Hepatocyte (in vitro differentiated cells): Measurements from ENCODE around the gene DCAF15. TPM values are rescaled to one million over a fixed set of nuclear protein-coding genes. Genes with fewer than 3 reads are reported as not detected.

Source experiments
- DNase-seq: peaks from one replicate; pipeline ENCODE4 v3.0.0-alpha.2; 2016; ENCODE audit warnings: low spot score
- H2AFZ ChIP-seq: fragments of 200-600 bp; sonication (generic); 2 replicates; pipeline ENCODE4 v1.6.0; 2016; ENCODE audit warnings: antibody characterized with exemption, mild to moderate bottlenecking
- H3K27ac ChIP-seq: fragments of 200-600 bp; sonication (generic); 2 replicates; pipeline ENCODE4 v1.5.1; 2016; ENCODE audit warnings: mild to moderate bottlenecking
- H3K27me3 ChIP-seq: fragments of 200-600 bp; sonication (generic); 2 replicates; pipeline ENCODE4 v1.6.1; 2016
- H3K36me3 ChIP-seq: fragments of 200-600 bp; sonication (generic); replicated peaks from 2 replicates; pipeline ENCODE4 v1.5.1; 2016; ENCODE audit warnings: low read depth; ENCODE audit not compliant: insufficient read depth
- H3K4me1 ChIP-seq: fragments of 200-600 bp; sonication (generic); 2 replicates; pipeline ENCODE4 v1.5.1; 2016; ENCODE audit warnings: mild to moderate bottlenecking, moderate library complexity; ENCODE audit not compliant: insufficient read depth
- H3K4me2 ChIP-seq: fragments of 200-600 bp; sonication (generic); 2 replicates; pipeline ENCODE4 v1.6.0; 2016
- H3K4me3 ChIP-seq: fragments of 200-600 bp; sonication (generic); 2 replicates; pipeline ENCODE4 v1.5.1; 2016; ENCODE audit warnings: mild to moderate bottlenecking
- H3K79me2 ChIP-seq: fragments of 200-600 bp; sonication (generic); 2 replicates; pipeline ENCODE4 v1.6.0; 2017; ENCODE audit warnings: mild to moderate bottlenecking
- H3K9me2 ChIP-seq: fragments of 200-600 bp; sonication (generic); replicated peaks from 2 replicates; pipeline ENCODE4 v1.6.0; 2017; ENCODE audit warnings: mild to moderate bottlenecking; ENCODE audit not compliant: insufficient read depth
- H3K9me3 ChIP-seq: fragments of 200-600 bp; sonication (generic); 2 replicates; pipeline ENCODE4 v1.5.1; 2016; ENCODE audit warnings: low read depth, mild to moderate bottlenecking
- H4K20me1 ChIP-seq: fragments of 200-600 bp; sonication (generic); 2 replicates; pipeline ENCODE4 v1.6.0; 2016; ENCODE audit warnings: mild to moderate bottlenecking; ENCODE audit not compliant: insufficient read depth, poor library complexity, severe bottlenecking
- EZH2 ChIP-seq: fragments of 200-600 bp; sonication (generic); IDR thresholded peaks from 2 replicates; pipeline ENCODE4 v1.6.1; 2016; ENCODE audit warnings: antibody characterized with exemption, mild to moderate bottlenecking, borderline replicate concordance
- EZH2phosphoT487 ChIP-seq: fragments of 200-600 bp; sonication (generic); IDR thresholded peaks from one replicate; pipeline ENCODE4 v1.6.1; 2018; ENCODE audit warnings: antibody characterized with exemption, mild to moderate bottlenecking, low read depth, moderate library complexity; ENCODE audit not compliant: unreplicated experiment, severe bottlenecking
- WGBS: methylation state at CpG from one replicate; pipeline ENCODE4 v1.1.6; 2016; ENCODE audit warnings: low lambda C conversion rate; ENCODE audit errors: missing lambda C conversion rate; 5-methylcytosine and 5-hydroxymethylcytosine counted together
- polyA plus RNA-seq: library from polyadenylated mRNA; unstranded; fragments of >200 nt; fragmentation: Nextera tagmentation; extraction: Ambion mirVana; gene quantifications from 2 replicates; pipeline ENCODE4 v1.2.1, GENCODE V29; 2016
- total RNA-seq: library from RNA; depleted of rRNA; stranded (reverse); fragments of >200 nt; gene quantifications from 2 replicates; pipeline ENCODE4 v1.2.3, GENCODE V29; 2014
- TF ChIP-seq, protein P1 (sequence below): fragments of 200-600 bp; sonication (generic); IDR thresholded peaks from 2 replicates; pipeline ENCODE4 v1.5.1; 2016; ENCODE audit warnings: antibody characterized with exemption, mild to moderate bottlenecking; ENCODE audit not compliant: poor library complexity

The DCAF15 gene
- total and polyA plus RNA-seq, 2 experiments from 2014 or later = 13.4 to 16.4 TPM

DNA sequence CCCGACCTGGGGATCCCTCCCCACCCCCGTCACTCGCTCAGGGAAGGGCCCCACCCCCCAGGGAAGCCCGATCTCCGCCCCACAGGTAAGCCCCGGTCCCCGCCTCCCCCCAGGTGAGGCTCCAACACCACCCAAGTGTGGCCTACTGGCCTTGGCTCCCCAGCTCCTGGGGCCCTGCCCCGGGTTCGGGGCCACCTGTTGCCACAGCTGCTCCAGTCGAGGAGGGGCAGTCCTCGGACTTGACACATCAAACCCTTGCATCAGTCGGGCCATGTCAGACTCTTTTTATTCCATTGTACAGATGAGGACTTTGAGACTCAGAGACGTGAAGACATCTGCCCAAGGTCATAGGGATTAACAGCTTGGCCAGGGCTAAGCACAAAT, 45.8 kb upstream of the DCAF15 start:
- Histone ChIP-seq H3K9me2 (no peaks in the 10 kb centered on the region), H3K9me3 (no peaks in the 10 kb centered on the region), H3K27ac (peak overlapping the region; percentile 81), H3K4me1 (peaks cover 8% of the 10 kb centered on the region), H2AFZ (peak overlapping the region; percentile 80), H4K20me1 (no peaks in the 10 kb centered on the region), H3K36me3 (no peaks in the 10 kb centered on the region), H3K27me3 (no peaks in the 10 kb centered on the region), H3K4me2 (peak overlapping the region; percentile 91), H3K79me2 (peaks cover 14% of the 10 kb centered on the region), H3K4me3 (peak overlapping the region; percentile 69)
- DNase-seq = peak; percentile 55
- WGBS = 16% methylated on average over 6 of the region's 13 CpGs
- no peak for TF ChIP-seq EZH2phosphoT487
- TF ChIP-seq EZH2 = no peak
- TF ChIP-seq, protein P1, sequence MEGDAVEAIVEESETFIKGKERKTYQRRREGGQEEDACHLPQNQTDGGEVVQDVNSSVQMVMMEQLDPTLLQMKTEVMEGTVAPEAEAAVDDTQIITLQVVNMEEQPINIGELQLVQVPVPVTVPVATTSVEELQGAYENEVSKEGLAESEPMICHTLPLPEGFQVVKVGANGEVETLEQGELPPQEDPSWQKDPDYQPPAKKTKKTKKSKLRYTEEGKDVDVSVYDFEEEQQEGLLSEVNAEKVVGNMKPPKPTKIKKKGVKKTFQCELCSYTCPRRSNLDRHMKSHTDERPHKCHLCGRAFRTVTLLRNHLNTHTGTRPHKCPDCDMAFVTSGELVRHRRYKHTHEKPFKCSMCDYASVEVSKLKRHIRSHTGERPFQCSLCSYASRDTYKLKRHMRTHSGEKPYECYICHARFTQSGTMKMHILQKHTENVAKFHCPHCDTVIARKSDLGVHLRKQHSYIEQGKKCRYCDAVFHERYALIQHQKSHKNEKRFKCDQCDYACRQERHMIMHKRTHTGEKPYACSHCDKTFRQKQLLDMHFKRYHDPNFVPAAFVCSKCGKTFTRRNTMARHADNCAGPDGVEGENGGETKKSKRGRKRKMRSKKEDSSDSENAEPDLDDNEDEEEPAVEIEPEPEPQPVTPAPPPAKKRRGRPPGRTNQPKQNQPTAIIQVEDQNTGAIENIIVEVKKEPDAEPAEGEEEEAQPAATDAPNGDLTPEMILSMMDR = no peak

DNA sequence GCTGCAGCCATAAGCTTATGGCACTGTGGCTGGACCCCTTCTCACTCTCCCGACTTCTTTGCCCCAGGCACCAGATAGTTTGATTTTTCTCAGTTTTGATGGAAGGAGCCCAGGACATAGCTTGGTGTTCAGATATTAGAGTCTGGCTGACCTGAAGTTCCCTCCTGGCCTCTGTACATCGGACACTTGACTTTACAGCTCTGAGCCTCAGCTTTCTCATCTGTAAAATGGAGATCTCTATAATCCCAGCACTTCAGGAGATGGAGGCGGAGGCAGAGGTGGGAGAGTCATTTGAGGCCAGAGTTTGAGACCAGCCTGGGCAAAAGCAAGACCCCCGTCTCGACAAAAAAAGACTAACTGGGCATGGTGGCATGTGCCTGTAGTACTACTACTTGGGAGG, 45.4 kb upstream of the DCAF15 start:
- Histone ChIP-seq H3K9me3 (no peaks in the 10 kb centered on the region), H4K20me1 (no peaks in the 10 kb centered on the region), H2AFZ (peak overlapping the region; percentile 80), H3K79me2 (peaks cover 14% of the 10 kb centered on the region), H3K9me2 (no peaks in the 10 kb centered on the region), H3K27ac (peak overlapping the region; percentile 81), H3K4me3 (peak overlapping the region; percentile 69), H3K4me1 (peaks cover 8% of the 10 kb centered on the region), H3K36me3 (no peaks in the 10 kb centered on the region), H3K4me2 (peak overlapping the region; percentile 91), H3K27me3 (no peaks in the 10 kb centered on the region)
- TF ChIP-seq EZH2 (no peak), EZH2phosphoT487 (no peak)
- TF ChIP-seq, protein P1 = no peak
- no peak for DNase-seq
- 83% methylated on average over 5 of the region's 5 CpGs for WGBS

DNA sequence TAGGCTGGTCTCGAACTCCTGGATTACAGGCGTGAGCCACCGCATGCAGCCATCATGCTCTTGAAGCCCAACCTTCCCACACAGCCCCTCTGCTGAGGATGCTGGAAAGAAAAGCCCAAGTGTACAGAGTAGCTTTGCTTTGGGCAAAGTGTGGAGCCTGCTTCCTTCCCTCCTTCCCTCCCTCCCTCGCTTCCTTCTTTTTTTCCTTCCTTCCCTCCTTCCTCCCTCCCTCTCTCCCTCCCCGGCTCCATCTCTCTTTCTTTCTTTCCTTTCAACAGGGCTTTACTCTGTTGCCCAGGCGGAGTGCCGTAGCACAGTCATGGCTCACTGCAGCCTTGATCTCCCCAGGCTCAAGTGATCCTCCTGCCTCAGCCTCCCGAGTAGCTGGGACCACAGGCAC, 43.6 kb upstream of the DCAF15 start:
- no peak overlapping the region for H3K4me2 ChIP-seq
- H2AFZ ChIP-seq = no peak overlapping the region
- TF ChIP-seq EZH2 (no peak), EZH2phosphoT487 (no peak)
- TF ChIP-seq, protein P1 = no peak
- no peaks in the 10 kb centered on the region for H3K27me3 ChIP-seq
- no peaks in the 10 kb centered on the region for H3K9me2 ChIP-seq
- H3K4me3 ChIP-seq = no peak overlapping the region
- no peaks in the 10 kb centered on the region for H3K9me3 ChIP-seq
- no peaks in the 10 kb centered on the region for H4K20me1 ChIP-seq
- WGBS = 97% methylated on average over 7 of the region's 8 CpGs
- peaks cover 8% of the 10 kb centered on the region for H3K4me1 ChIP-seq
- peaks cover 14% of the 10 kb centered on the region for H3K79me2 ChIP-seq
- H3K36me3 ChIP-seq = no peaks in the 10 kb centered on the region
- no peak for DNase-seq
- no peak overlapping the region for H3K27ac ChIP-seq

DNA sequence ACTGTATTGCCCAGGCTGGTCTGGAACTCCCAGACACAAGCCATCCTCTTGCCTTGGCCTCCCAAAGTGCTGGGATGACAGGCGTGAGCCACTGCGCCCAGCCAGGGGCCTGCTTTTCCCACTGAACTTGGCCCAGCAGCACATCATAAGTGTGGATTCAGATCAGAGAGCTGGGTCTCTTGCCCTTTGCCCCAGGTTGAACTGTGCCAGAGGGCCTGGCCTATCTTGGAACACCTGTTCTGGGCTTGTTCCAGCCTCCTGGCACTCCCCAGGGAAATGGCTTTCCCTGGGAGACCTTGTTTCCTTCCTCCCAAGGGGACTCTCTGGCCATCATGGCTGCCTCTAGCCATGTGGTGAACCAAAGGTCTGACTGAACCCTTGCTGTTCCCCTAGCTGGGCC, 42.9 kb upstream of the DCAF15 start:
- Histone ChIP-seq H3K27me3 (no peaks in the 10 kb centered on the region), H3K27ac (no peak overlapping the region), H3K4me2 (no peak overlapping the region), H3K79me2 (peaks cover 14% of the 10 kb centered on the region), H3K36me3 (no peaks in the 10 kb centered on the region), H3K4me1 (peaks cover 8% of the 10 kb centered on the region), H3K9me2 (no peaks in the 10 kb centered on the region), H2AFZ (no peak overlapping the region), H3K9me3 (no peaks in the 10 kb centered on the region), H4K20me1 (no peaks in the 10 kb centered on the region), H3K4me3 (no peak overlapping the region)
- WGBS = 98% methylated on average over 2 of the region's 2 CpGs
- no peak for DNase-seq
- TF ChIP-seq, protein P1 = no peak
- TF ChIP-seq EZH2phosphoT487 (no peak), EZH2 (no peak)
